NOMO-1 (cell line): ENCODE results near the gene KCNQ2.

ENCODE experiments used
- DNase-seq, 2 experiments: peaks; one replicate each; lab custom pipeline; 2025; ENCODE audit not compliant: unreplicated experiment in 2 of 2; lab: John Stamatoyannopoulos, UW

KCNQ2 gene

DNA sequence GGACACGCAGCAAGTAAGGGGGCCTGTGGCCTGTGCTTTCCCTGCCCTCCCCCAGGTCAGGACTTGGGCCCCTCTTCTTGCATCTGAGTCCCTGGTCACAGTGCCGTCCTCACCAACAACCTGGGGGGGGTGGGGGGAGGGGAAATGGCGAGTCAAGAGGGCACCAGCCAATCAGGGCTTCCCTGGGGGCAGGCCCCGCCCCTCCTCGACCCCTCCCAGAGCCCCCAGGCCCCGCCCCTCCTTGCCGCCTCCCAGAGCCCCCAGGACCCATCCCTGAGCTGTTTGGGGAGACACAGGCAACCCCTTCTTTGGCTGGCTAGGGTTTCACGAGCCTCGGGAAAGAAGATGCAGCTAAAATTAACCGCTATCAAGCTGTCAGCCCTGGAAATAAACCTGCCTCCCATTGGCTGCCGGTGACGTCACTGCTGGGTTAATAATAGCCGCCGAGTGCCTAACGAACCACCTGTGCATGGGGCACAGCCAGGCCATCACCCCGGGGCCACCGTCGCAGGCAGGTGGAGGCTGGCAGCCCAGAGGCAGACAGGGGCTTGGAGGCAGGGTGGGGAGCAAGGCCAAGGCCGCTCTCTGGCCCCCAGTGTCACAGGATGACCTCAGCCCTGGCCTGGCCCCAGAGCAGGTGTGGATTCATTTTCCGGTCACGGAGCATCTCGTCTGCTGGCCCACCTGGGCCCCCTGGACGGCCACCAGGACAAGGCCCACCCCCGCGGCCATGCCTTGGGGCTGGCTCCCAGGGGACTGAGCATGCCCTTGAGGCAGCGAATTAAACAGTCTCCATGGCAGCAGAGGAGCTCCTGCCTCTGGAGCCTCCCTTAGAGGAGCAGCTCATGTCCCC is 29.6 kb upstream of the KCNQ2 start:
- no peak for DNase-seq

DNA sequence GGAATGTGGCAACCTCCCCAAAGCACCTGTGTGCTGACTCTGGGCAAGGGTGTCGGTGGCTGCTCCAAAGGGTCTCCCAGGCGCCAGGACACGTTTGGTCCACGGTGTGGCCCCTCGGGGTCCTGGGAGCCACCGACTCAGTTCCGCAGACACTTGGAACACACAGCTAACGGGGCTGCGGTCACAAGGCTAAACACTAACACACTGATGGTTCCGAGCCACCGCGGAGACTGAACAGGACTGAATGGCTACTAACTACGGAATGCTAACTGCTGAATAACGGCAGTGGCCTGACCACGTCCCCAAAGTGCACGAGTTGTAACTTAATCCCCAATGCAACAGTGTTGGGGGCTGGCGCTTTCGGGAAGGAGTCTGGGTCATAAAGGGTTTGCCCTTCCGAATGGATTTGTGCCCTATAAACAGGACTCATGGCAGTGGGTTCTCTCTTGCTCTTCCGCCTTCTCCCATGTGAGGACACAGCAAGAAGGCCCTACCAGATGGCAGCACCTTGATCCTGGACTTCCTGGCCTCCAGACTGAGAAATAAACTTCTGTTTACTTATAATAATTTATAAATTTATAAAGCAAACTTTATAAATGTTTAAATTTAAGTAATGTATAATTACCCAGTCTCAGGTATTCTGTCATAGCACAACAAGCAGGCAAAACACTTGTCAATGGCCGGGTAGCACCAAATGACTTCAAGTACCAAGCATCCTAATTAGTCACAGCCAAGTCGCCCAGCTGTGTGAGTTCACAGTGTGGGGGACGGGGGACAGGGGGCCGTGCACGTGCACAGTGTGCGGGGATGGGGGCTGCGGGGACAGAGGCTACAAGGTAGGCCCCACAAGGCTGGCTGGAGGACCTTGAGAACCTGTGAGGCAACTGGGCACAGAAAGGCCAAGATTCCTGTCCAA is 28.7 kb upstream of the KCNQ2 start:
- DNase-seq, result no peak

- DNase-seq, result no peak
Measured at GRCh38 chr20:63500151-63500901, 27.9 kb upstream of the KCNQ2 start.

DNA sequence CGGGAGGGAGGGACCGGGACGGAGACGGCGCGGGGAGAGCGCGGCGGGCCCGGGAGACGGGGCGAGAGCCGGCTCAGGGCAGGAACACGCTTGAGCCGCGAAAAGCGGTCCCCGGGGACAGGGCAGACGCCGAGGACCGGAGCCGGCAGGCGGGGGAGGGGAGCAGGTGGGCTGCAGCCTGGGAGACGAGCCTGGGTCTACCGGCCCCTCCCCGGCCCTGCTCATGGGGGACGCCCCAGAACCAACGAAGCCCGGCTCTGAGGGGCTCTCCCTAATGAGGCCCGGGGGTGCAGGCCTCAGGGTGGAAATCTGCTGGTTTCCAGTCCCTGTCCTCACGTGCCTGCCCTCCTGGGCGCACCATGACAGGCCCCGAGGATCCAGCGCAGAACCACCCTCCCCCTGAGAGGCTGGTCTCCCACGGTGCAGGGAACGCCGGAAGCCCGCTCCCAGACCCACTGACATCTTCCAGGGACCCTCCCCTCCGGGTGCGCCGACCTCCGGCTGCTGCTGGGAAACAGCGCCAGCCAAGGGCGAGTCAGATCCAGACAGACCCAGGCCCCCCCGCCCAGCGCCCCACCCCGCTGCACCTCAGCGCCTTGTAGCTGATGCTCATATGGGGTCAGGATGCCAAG is 27.0 kb upstream of the KCNQ2 start:
- DNase-seq, result no peak

DNA sequence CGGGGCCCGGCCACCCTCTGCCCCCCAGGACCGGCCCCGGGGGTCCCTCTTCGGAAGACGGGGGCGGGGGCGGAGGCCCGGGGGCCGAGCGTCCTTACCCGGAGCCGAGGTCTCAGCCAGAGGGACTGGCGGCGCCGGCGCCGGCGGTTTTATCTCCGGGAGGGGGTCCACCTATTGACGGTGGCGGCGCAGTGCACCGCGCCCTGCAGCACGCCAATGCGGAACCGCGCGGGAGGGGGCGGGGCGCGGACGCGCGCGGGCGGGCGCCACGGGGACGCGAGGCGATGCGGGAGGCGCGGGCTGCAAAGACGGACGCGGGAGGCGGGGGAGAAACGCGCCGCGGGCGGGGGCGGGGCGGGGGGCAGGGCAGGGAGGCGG is 26.5 kb upstream of the KCNQ2 start, which contains the start of gene EEF1A2:
Gene EEF1A2 (minus strand): TSS at position 124 of the 378 bp plus-strand sequence. CDS start 1,320 bp downstream, outside the sequence.
- DNase-seq, result peak; percentile 7 to 36

DNA sequence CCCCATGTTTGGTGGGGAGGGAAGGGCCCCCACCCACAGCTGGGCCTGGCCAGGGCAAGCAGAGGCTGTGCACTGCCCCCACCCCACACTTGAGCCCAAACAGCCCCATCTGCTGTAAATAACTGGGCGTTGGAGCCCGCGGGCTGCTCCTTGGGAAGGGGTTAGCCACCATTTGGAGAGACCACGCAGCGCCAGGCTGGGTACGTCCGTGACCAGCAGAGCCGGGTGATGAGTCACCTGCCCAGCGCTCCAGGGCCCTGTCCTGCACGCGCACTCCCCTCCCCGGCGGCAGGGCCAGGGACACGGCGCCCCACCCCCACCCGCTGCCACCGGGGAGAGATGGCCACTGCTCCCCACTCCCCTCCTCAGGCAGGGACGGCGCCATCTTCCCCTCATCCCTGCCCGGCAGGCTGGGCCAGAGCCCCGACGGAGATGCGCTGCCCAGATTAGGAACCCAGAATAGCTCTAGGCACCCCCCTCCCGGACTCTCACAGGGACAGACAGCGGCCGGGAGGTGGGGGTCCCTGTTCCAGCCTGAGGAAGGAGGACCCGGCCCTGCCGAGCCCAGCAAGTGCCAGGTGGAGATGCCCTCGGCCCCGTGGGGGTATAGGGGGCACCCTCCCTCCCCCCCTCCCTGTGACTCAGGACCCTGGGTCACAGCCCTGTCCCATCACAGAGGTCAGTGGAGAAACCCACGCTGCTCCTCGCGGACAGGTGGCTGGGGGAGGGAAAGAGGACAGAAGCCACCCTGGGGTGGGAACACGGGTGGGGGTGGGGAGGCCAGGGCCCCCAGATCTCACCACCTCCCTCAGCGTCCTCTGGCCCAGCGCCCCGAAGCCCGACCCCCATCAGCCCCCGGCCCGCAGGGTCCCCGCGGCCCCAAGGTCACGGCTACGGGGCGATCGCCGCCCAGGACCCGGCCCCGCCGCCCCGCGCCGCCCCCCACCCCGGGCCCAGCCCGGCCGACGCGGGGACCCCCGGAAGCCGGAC is 25.8 kb upstream of the KCNQ2 start:
- no peak for DNase-seq

GRCh38 chr20:63497138-63497945 is 24.9 kb upstream of the KCNQ2 start:
- no peak for DNase-seq

DNA sequence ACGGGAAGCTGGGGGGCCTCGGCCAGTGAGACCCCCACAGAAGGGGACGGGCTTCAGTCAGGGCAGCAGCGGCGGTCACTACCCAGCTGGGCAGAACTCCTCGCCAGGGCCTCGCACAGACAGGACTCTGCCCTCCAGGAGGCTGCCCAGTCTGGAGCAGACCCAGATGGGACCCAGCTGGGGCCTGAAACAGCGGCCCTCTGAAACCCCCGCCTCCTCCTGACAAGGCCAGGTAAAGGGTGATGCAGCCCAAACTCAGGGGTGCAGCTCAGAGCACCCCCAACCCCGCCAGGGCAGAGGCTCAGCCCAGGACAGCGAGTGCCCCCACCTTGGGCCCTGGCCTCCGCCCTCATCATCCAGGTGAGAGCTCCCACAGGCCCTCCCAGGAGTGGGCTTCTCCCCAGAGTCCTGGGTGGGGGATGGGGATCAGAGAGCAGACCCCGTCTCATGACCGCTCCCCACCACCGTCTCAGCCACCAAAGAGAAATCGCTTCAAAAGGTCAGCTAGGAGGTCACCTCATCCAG is 24.2 kb upstream of the KCNQ2 start:
- no peak for DNase-seq

DNA sequence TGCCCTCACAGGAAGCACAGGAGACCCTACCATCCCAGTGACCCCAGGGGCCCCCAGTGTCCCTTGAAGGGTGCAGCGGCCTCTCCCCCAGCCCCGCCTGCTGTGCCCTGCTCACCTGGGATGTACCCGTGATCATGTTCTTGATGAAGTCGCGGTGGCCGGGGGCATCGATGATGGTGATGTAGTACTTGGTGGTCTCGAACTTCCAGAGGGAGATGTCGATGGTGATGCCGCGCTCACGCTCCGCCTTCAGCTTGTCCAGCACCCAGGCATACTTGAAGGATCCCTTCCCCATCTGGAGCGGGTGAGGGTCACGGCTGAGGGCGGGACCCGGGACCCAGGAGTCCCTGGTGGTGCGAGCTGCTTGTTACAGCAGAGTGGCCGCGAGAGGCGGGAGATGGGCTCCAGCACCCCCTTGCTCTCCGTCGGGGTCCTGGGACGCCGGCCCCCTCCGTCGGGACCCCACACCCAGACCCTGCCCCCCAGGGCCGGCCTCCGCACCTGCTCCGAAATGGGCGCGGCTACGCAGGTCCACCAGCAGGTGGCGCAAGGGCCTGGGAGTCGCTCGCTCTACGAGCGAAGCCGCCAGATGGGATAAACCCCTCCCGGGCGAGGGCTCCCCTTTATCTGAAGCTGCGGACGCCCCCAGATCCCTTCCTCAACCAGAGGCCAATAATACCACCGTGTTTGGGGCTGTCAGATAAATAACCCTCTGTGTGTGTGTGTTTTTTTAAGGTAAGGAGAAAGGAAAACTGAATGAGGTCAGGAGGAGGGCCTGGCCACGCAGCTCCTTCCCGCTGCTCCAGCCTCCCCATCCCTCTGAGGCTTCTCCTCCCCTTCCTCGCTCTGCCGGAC is 23.5 kb upstream of the KCNQ2 start:
- DNase-seq, result peak; percentile 16 to 39

DNA sequence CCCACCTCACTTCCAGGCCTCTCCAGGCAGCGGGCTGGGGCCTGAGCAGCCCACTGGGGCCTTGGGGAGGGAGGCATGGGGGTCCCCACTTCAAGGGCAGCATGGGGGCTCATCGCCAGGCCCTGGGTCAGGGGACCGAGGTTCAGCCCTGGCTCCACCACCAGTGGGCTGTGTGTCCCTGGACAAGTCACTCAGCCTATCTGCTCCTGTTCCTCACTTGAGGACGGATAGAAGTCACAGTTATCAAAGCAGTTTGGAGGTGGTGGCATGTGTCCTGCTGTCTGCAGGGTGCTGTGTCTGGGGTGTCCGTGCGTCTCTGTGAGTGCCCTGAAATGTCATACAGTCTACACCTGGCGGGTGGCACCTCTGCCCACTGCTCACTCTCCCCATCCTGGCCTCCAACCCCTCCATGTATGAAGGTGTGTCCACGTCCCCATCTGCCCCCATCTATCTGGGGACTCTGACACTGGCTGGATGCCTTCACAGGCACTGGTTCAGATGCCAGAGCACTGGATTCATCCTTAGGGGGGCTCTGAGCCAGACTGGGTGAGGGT is 22.8 kb upstream of the KCNQ2 start:
- no peak for DNase-seq

GRCh38 chr20:63494420-63495166 is 22.1 kb upstream of the KCNQ2 start:
- no peak for DNase-seq

- DNase-seq, result no peak
Measured at GRCh38 chr20:63494084-63494419, 21.6 kb upstream of the KCNQ2 start.

- no peak for DNase-seq
Measured at GRCh38 chr20:63493563-63494020, 21.1 kb upstream of the KCNQ2 start.

DNA sequence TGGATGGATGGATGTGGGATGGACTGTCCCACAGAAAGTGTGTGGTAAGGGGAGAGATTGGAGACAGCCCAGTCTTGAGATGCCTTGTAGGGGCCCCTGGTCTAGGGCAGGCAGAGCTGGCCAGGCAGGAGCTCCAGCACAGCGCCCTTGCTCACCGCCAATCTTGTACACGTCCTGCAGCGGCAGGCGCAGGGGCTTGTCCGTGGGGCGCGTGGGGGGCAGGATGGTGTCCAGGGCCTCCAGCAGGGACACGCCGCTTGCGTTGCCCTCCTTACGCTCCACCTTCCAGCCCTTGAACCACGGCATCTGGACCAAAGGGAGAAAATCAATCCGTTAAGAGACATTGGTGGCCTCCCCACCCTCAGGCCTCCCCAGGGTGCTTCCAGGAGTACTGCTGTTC is 20.5 kb upstream of the KCNQ2 start:
- DNase-seq, result no peak

GRCh38 chr20:63492518-63492917 is 20.1 kb upstream of the KCNQ2 start:
- DNase-seq, result no peak

GRCh38 chr20:63491635-63492230 is 19.3 kb upstream of the KCNQ2 start:
- DNase-seq, result no peak
